AG20443 (cell line): Measurements from ENCODE around the gene CAPZA2.
"Not testable (repeated sequence)": the region's sequence is repeated elsewhere in the genome, so short reads cannot be mapped to it uniquely, and the experiment has no call there.

Experiments
- DNase-seq: peaks from one replicate; pipeline ENCODE4 v3.0.0; 2012; ENCODE audit warnings: low spot score, mixed read lengths

CAPZA2 gene

GRCh38 chr7:116955340-116955739 lies 93.0 kb downstream of the CAPZA2 start:
- DNase-seq = no peak

GRCh38 chr7:116955801-116956476 lies 93.6 kb downstream of the CAPZA2 start:
- no peak for DNase-seq

GRCh38 chr7:116956477-116956804 lies 94.1 kb downstream of the CAPZA2 start:
- no peak for DNase-seq

GRCh38 chr7:116957874-116958273 lies 95.5 kb downstream of the CAPZA2 start:
- no peak for DNase-seq

- DNase-seq = not testable (repeated sequence)
Observed at GRCh38 chr7:116961966-116962673, 99.7 kb downstream of the CAPZA2 start.

- DNase-seq = no peak
Observed at GRCh38 chr7:116963234-116963633, 100.8 kb downstream of the CAPZA2 start.

- DNase-seq = peak; percentile 11
Observed at GRCh38 chr7:116966601-116967000, 104.2 kb downstream of the CAPZA2 start.

GRCh38 chr7:116967254-116967922 lies 105.0 kb downstream of the CAPZA2 start:
- DNase-seq = no peak

- no peak for DNase-seq
Observed at GRCh38 chr7:116967983-116968382, 105.6 kb downstream of the CAPZA2 start.

GRCh38 chr7:116968631-116969030 lies 106.2 kb downstream of the CAPZA2 start:
- DNase-seq = no peak

GRCh38 chr7:116969371-116969902 lies 107.0 kb downstream of the CAPZA2 start:
- DNase-seq = no peak

- DNase-seq = no peak
Observed at GRCh38 chr7:116970238-116970910, 108.0 kb downstream of the CAPZA2 start.

GRCh38 chr7:116971153-116971552 lies 108.8 kb downstream of the CAPZA2 start:
- not testable (repeated sequence) for DNase-seq
